NCI-H2107 (cell line): ENCODE measurements around the gene IL7R.
"Not testable (repeated sequence)": the region's sequence is repeated elsewhere in the genome, so short reads cannot be mapped to it uniquely, and the experiment has no call there.

Experiments used
- DNase-seq: peaks from one replicate; lab custom pipeline; 2025; lab: John Stamatoyannopoulos, UW

Gene IL7R

GRCh38 chr5:35838370-35839042 lies 18.2 kb upstream of the IL7R start:
- DNase-seq, result no peak

DNA sequence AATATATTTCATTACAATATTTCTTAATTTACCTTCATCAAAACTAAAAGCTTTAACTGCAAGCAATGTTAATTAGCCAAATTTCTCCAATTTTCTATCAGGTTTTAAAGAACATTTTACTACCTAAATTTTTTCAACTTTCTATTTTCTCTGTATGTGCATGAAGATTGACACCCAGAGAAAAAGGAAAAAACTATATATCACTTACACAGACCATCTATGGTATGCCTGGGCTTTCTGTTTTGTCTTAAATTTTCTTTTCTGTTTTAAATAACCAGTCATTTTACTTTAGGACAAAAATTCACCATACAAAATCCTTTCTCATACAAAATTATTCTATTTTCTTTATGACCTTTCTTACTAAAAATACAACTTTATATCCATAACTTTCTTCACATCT lies 13.8 kb upstream of the IL7R start:
- no peak for DNase-seq

DNA sequence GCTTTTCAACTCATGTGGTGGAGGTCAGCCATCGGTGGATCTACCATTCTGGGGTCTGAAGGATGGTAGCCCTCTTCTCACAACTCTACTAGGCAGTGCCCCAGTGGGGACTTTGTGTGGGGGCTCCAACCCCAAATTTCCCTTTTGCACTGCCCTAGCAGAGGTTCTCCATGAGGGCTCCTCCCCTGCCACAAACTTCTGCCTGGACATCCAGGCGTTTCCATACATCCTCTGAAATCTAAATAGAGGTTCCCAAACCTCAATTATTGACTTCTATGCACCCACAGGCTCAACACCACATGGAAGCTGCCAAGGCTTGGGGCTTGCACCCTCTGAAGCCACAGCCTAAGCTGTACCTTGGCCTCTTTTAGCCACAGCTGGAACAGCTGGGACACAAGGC lies 11.2 kb upstream of the IL7R start:
- DNase-seq, result not testable (repeated sequence)

DNA sequence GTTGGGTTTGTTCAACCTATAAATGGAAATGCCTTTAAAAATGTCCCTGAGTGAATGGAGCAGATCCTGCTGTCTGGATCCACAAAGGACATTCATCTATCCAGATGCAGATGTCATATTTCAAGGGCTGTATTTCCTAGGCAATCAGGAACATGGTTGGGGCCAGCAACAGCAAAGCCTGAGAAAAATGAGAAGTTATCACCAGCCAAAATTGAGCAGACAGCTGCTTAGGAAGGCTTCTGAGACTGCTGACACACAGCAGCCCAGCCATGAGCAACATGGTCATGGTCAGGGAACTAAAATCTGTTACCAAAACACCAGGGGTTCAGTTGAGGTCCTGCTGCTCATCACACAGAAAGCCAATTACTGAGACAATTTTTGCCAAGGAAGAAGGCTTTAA lies 9.2 kb upstream of the IL7R start:
- no peak for DNase-seq

GRCh38 chr5:35847961-35848360 lies 8.7 kb upstream of the IL7R start:
- DNase-seq, result no peak

DNA sequence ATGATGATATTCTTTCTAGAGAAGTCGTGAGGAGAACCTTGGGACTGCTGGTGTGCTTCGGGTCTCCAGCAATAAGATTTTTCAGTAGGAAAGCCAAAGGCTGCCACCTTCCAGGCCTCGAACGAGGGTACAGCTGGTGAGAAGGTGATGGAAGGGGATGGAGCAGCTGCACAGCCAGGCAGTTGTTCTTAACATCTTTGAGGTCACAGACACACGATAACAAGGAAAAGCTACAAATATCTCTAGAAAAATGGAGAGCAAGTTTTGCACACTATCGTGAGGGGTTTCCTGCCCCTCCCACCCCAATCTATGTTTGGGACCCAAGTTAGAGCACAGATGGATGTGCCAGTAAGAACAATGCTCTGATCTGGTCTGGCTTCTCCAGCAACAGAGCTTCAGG lies 6.8 kb upstream of the IL7R start:
- DNase-seq, result no peak

- DNase-seq, result no peak
Measured at GRCh38 chr5:35850967-35851680, 5.6 kb upstream of the IL7R start.

- no peak for DNase-seq
Measured at GRCh38 chr5:35852084-35852734, 4.5 kb upstream of the IL7R start.

DNA sequence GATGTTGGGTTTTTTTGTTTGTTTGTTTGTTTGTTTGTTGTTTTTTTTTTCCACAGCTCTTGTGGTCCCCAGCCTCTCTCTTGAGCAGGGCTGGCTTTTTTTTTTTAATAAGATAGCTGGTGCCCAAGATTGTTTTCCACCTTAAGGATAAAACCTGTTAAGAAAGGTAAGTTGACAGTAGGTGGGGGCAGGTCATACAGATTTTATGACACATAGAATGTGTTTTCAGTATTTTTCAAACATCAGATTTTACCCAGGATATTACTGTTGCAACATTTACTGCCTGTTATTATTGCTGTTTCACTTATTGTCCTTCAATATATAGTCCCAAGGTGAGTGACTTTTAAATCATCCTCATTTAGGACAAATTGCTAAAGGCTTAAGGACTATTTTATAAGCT lies 3.9 kb upstream of the IL7R start:
- DNase-seq, result no peak

DNA sequence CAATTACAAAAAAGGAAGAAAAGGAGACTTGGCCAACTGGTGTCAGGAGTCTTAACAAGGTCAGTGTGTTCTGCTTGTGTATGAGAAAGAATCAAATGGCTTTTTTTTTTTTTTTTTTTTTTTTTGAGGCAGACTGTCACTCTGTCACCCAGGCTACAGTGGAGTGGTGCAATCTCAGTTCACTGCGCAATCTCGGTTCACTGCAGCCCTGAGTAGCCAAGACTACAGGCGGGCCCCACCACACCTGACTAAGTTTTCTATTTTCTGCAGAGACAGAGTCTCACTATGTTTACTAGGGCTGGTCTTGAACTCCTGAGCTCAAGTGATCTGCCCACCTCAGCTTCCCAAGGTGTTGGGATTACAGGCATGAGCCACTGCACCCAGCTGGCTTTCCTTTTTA lies 3.1 kb upstream of the IL7R start:
- DNase-seq, result no peak

DNA sequence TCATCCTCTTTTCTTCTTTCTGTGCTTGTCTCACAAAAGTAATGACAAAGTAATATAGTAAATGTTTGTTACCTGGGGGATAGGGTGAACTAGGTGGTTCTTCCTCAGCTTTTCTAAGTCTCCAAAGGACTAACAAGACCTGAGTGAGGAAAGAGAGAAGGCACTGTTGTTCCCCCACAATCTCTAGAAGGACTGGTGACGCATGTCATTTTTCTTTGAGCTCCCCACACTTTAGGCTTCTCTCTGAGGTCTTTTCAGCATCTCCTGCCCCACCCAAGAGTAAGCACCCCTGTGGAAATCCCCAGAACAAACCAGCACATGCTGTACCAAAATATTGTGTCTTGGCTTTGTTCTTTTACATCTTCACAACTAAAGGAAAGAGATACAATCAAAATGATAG lies 2.4 kb upstream of the IL7R start:
- DNase-seq, result no peak

- DNase-seq, result no peak
Measured at GRCh38 chr5:35855187-35855586, 1.5 kb upstream of the IL7R start.

- not testable (repeated sequence) for DNase-seq
Measured at GRCh38 chr5:35856186-35856764, 416 bp upstream of the IL7R start.

DNA sequence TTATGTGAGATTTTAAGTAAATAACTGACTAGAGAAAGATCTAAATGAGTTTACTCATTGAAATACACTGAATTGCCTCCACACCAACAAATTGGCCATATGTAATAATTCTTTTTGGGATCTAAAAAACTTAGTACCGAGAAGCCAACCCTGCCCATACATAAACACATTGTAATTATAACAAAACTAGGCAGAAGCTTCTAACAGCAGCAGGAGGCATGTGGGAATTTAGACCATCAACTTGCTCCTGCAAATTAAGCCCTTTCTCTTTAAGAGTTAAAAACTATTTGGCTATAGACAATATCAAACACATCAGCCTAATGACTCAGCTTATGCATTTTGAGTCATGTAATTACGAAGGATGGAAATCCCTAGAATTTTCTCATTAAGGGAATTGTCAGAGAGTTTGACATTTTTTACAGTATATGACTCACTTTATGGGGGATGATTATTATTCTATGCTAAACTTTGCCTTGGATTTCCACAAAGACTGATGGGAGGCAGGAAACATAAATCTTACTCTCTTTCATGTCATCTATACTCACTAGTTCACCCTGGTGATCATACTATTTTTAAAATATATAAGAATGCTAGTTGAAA lies 1.0 kb downstream of the IL7R start:
- DNase-seq, result no peak

- DNase-seq, result no peak
Measured at GRCh38 chr5:35859101-35859661, 2.5 kb downstream of the IL7R start.

GRCh38 chr5:35860686-35861085 lies 4.0 kb downstream of the IL7R start:
- no peak for DNase-seq

DNA sequence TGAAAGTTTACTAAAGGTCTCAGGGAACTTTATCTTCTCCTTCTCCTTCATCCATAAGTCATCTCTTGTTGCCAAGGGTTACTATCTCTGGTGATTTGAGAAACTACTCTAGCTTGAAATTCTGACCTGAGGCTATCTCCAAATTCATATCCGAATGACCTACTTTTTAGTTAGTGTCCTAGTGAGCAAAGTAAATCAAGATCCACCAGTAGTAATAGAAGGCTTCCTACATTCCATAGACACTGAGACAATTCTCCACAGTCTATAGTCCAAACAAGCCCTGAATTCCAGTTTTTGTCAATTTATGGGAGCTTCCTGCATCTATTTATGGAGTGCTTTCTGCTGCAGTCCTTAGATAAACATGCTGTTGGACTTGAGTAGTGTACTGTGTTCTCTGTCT lies 5.0 kb downstream of the IL7R start:
- DNase-seq, result no peak

DNA sequence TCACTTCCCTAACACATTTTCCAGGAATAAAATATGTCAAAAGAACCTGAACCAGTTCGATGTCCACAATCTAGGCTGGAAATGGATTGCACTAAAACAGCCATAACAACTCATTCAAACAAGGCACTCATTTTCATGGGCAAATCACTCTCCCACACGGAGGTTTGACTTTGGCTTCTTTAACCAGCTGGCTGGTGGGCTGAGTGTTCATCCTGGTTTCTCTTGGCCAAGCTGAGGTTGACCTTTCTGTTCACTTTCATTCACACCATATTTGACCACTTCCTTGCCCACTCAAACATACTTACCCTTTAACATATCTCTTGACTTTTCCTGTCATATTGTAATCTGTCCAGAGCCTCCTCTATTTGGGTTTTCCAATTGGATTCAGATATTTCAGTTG lies 5.4 kb downstream of the IL7R start:
- DNase-seq, result no peak

DNA sequence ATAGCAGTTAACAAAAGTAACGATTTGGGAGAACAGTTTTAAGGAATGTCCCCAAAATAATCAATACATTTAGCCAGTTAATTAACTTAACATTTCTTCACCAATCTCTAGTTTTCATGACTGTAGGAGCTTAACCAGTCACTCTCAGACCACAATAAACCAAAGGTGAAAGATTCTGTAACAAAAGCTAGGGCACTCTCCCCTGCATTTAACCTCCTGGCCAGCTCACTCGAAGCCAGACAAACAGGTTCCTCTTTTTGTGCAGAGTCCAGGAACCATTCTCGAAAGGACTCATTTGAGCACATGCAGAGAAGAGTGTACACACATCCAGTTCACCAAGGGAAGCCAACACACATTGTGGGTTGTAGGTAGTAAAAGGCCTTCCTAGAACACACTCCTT lies 6.5 kb downstream of the IL7R start:
- DNase-seq, result no peak

- DNase-seq, result no peak
Measured at GRCh38 chr5:35867998-35868397, 11.3 kb downstream of the IL7R start.

DNA sequence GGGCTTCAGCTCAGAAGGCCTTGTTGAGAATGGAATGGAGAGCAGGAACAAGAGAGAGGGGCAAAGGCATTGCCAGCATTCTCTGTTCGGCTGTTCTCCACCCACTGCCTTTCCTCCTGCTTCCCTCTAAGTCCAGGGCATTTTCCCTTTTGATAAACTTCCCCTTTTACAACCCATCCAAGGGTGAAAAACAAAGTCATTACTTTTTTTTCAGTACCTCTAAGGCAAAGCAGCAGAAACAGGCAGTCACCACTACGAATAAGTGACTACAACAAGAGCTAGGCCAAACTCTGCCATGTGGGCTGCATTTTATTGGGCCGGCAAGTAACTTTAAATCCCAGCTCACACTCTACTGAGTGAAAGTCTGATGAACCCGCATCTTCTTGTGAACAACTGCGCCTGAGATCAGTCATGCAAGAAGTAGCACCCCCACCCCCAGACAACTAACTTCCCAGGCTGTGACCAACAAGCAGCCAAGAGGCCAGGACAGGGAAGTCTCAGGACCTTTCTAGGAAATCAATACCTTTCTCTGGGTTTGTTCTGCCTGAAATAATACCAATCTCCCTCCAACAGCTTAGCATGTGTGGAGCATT lies 13.1 kb downstream of the IL7R start:
- DNase-seq, result no peak

- DNase-seq, result no peak
Measured at GRCh38 chr5:35870605-35871004, 13.9 kb downstream of the IL7R start.
